ENCODE measurements around the gene SUV39H1. TPM values are rescaled to one million over a fixed set of nuclear protein-coding genes. Genes with fewer than 3 reads are reported as not detected.

Gene SUV39H1
- total RNA-seq, 6 donors from 2014 or later: 1.2 to 7.3 (median 6.0) TPM

GRCh38 chrX:48695925-48696300 lies 621 bp upstream of the SUV39H1 start:
- ATAC-seq (ENCODE audit: low FRiP score in 2 of 2) (peak; percentile 20 to 34), DNase-seq (no peak)
- no peaks in the 10 kb centered on the region for H3K9me3 ChIP-seq
- H3K27ac ChIP-seq: peak overlapping the region; percentile 81 to 97 (median 86)
- WGBS, 2 donors: 0 to 19% methylated on average over 6 to 8 of the region's 8 CpGs
- H3K27me3 ChIP-seq: no peaks in the 10 kb centered on the region
- H3K4me3 ChIP-seq: peak overlapping the region; percentile 10 to 89 (median 76)
- H3K36me3 ChIP-seq: peaks cover 0 to 8% (median 0%) of the 10 kb centered on the region in 4 donors
- TF ChIP-seq POLR2A (IDR thresholded peaks at IDR 0.05) (no peak), CTCF (IDR thresholded peaks at IDR 0.05) (no peak), EP300 (IDR thresholded peaks at IDR 0.05) (no peak)
- peaks cover 0 to 18% (median 2%) of the 10 kb centered on the region in 4 donors for H3K4me1 ChIP-seq

- Histone ChIP-seq H3K27me3 (no peaks in the 10 kb centered on the region), H3K27ac (peak overlapping the region; percentile 81 to 97 (median 86)), H3K9me3 (no peaks in the 10 kb centered on the region), H3K4me3 (peak overlapping the region; percentile 44 to 89 (median 76)), H3K4me1 (peaks cover 0 to 18% (median 2%) of the 10 kb centered on the region in 4 donors), H3K36me3 (peaks cover 0 to 8% (median 0%) of the 10 kb centered on the region in 4 donors)
- ATAC-seq (ENCODE audit: low FRiP score in 2 of 2): peak in 1 of 2 donors; percentile 1
- DNase-seq: peak in 1 of 2 donors; percentile 88
- 0 to 39% methylated on average over 35 to 52 of the region's 56 CpGs for WGBS, 2 donors
- TF ChIP-seq POLR2A (IDR thresholded peaks at IDR 0.05) (no peak), EP300 (IDR thresholded peaks at IDR 0.05) (no peak), POLR2AphosphoS5 (IDR thresholded peaks at IDR 0.05) (no peak), CTCF (IDR thresholded peaks at IDR 0.05) (no peak)
Measured at GRCh38 chrX:48696909-48697727, 584 bp downstream of the SUV39H1 start.

- Histone ChIP-seq H3K4me3 (no peak overlapping the region), H3K36me3 (peaks cover 0 to 8% (median 2%) of the 10 kb centered on the region in 4 donors), H3K4me1 (peaks cover 0 to 18% (median 2%) of the 10 kb centered on the region in 4 donors), H3K27me3 (no peaks in the 10 kb centered on the region), H3K27ac (no peak overlapping the region), H3K9me3 (no peaks in the 10 kb centered on the region)
- 88 to 96% methylated on average over 4 to 5 of the region's 5 CpGs for WGBS, 2 donors
- DNase-seq: no peak
- TF ChIP-seq POLR2A (IDR thresholded peaks at IDR 0.05) (no peak), POLR2AphosphoS5 (IDR thresholded peaks at IDR 0.05) (no peak), EP300 (IDR thresholded peaks at IDR 0.05) (no peak), CTCF (IDR thresholded peaks at IDR 0.05) (no peak)
- ATAC-seq (ENCODE audit: low FRiP score in 2 of 2): no peak
Measured at GRCh38 chrX:48698306-48698705, 1.8 kb downstream of the SUV39H1 start.

- H3K9me3 ChIP-seq: no peaks in the 10 kb centered on the region
Measured at GRCh38 chrX:48700246-48700645, 3.7 kb downstream of the SUV39H1 start.

More at GRCh38 chrX:48700246-48700645, 3.7 kb downstream of the SUV39H1 start:
- no peak for ATAC-seq (ENCODE audit: low FRiP score in 2 of 2)
- Histone ChIP-seq H3K36me3 (peaks cover 0 to 8% (median 2%) of the 10 kb centered on the region in 4 donors), H3K4me3 (no peak overlapping the region), H3K27ac (no peak overlapping the region), H3K27me3 (no peaks in the 10 kb centered on the region), H3K4me1 (peaks cover 0 to 14% (median 2%) of the 10 kb centered on the region in 4 donors)
- TF ChIP-seq POLR2A (IDR thresholded peaks at IDR 0.05) (no peak), EP300 (IDR thresholded peaks at IDR 0.05) (no peak), CTCF (IDR thresholded peaks at IDR 0.05) (no peak), POLR2AphosphoS5 (IDR thresholded peaks at IDR 0.05) (no peak)
- WGBS, 2 donors: 93 to 100% methylated on average over 1 to 23 of the region's 23 CpGs
- DNase-seq: no peak

Data from upper lobe of left lung (tissue), 6 donors.